GM19025 (cell line): Measurements from ENCODE around the gene PLCB1.
"Not testable (repeated sequence)": the region's sequence is repeated elsewhere in the genome, so short reads cannot be mapped to it uniquely, and the experiment has no call there.

Experiments
- ATAC-seq: cut with Tn5 transposase; IDR thresholded peaks from one replicate; pipeline ENCODE4 v1.9.1; 2021; ENCODE audit warnings: mild to moderate bottlenecking, low read depth, moderate library complexity; ENCODE audit not compliant: unreplicated experiment

The PLCB1 gene

GRCh38 chr20:8631271-8631670 is 499.2 kb downstream of the PLCB1 start:
- no peak for ATAC-seq

GRCh38 chr20:8633366-8633765 is 501.3 kb downstream of the PLCB1 start:
- ATAC-seq, result no peak

- ATAC-seq, result no peak
Measured at GRCh38 chr20:8635048-8635572, 503.0 kb downstream of the PLCB1 start.

GRCh38 chr20:8635837-8636236 is 503.8 kb downstream of the PLCB1 start:
- no peak for ATAC-seq

GRCh38 chr20:8639112-8639778 is 507.2 kb downstream of the PLCB1 start:
- ATAC-seq, result no peak

DNA sequence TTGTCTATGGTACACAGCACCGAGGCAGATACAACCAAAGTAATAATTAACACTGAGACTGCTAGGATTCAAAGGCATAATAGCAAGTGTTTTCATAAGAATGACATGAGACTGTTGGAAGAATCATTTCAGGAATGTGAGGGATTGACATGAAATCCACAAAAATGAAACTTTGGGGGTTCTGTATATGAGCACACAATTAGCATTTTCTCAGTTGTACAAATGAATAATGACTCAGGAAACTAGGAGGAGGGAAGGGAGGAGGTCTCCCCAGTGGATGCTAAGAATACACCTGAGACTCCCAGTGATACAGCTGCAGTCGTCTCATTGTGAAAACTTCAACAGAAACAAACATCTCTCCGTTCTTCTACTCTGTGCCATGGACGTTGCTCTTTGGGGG is 508.4 kb downstream of the PLCB1 start:
- no peak for ATAC-seq

DNA sequence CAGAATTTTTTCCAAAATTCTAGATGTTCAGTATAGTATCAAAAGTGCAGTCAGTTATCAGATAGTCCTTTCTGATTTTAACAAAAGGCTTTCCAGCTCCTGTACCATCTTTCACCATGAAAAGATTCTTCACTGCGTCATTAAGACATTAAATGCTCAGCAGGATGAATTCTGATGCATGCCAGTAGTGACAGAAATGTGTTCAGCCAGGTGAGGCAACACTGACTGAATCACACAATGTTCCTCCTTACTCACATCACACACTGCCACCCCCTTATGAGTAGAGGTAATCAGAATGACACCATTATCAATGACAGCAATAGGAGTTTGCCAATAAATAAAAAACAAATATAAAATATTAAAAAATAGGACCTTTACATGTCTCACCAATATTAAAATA is 510.2 kb downstream of the PLCB1 start:
- ATAC-seq, result no peak

DNA sequence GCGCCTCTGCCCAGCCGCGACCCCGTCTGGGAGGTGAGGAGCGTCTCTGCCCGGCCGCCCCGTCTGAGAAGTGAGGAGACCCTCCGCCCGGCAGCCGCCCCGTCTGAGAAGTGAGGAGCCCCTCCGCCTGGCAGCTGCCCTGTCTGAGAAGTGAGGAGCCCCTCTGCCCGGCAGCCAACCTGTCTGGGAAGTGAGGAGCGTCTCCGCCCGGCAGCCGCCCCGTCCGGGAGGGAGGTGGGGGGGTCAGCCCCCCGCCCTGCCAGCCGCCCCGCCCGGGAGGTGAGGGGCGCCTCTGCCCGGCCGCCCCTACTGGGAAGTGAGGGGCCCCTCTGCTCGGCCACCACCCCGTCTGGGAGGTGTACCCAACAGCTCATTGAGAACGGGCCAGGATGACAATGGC is 512.4 kb downstream of the PLCB1 start:
- not testable (repeated sequence) for ATAC-seq

- ATAC-seq, result no peak
Measured at GRCh38 chr20:8645326-8645725, 513.3 kb downstream of the PLCB1 start.

- ATAC-seq, result no peak
Measured at GRCh38 chr20:8646033-8646441, 514.0 kb downstream of the PLCB1 start.

GRCh38 chr20:8646716-8647115 is 514.6 kb downstream of the PLCB1 start:
- no peak for ATAC-seq

DNA sequence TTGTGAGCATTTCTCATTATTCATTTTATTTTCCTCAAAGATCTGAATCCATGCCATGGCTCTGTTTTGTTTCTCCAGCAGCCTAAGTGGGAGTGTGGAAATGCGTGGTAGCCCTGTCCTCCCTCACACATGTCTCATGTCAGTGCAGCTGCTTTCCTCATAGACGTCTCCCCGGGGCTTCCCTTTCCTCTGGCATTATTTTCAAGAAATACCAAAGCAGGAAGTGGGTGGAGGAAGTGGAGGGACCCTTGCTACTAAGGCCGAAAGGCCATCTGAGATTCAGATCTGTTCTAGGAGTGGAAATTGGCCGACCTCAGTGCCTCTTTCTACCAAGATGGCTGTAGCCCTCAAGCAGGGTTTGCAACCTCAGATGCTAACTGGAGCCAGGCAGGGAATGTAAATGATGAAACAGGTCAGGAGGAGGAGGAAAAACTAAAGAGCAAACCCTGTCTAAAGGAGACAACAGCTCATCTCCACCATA is 515.9 kb downstream of the PLCB1 start:
- ATAC-seq, result no peak

GRCh38 chr20:8648466-8648865 is 516.4 kb downstream of the PLCB1 start:
- no peak for ATAC-seq

DNA sequence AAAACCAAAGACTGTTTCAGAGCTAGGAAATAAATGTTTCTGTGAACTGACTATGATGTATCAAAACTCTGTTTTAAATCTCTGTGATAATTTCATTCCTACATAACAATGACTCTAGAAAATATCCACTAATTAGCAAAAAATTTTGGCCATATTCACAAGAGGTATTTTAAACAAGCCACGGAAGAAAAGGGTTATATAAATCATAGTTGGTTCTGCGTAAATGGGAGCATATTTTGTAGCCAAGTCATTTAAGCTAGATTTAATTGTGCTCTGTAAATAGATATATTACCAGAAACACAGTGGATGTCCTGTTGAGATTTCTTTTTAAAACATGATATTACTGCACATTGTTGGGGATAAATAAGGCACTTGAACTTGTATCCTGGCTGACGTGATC is 520.3 kb downstream of the PLCB1 start:
- ATAC-seq, result no peak

GRCh38 chr20:8654486-8654885 is 522.4 kb downstream of the PLCB1 start:
- no peak for ATAC-seq

- no peak for ATAC-seq
Measured at GRCh38 chr20:8656335-8656734, 524.3 kb downstream of the PLCB1 start.

- no peak for ATAC-seq
Measured at GRCh38 chr20:8657664-8658063, 525.6 kb downstream of the PLCB1 start.

DNA sequence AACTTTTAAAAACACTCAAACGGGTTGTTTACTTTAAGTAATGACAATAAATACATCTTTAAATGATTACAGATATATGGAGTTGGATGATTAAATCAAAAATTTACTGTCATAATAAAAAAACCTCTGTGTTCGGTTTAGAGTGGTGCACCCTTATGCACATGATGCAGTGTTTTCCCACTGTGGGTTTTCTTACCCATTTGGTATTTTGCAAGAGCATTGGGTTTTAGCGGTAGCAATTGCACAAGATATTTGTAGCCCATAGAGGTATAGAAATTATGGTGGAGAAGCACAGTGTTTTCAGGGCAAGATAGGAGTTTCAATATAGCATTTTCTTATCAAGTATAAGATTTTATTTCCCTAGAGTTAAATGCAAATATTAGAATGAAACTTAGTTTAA is 526.0 kb downstream of the PLCB1 start:
- no peak for ATAC-seq

DNA sequence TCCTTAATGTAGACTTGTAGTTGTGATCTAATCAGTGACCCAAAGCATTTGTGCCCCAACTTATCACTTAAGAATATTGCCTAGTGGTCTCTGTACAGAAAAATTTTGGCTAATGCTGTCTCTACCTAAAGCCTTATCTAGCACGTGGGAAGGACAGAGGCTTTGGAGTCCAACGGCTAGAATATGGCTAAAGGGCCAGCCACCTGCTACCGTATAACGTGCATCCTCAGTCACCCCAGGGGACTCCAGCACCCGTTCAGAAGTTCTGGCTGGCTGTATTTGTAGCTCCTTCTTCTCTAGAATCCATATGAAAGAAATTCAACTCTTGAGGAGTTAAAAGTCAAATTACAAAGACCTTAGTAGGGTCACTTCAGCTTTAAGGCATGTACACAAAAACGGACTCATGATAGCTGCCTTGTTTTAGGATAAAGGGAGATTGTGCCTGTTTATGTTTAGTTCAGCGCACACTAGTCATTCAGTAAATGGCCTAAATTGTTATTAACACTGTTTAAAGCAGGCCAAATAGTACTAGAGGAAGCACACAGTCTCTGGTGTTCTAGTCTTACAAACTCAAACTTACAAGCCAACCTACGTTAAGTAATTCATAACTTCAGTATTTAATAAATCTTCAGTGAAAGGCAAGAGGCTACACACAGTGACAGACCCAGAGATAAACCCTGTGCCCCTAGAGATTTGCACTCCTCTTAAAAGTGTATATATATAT is 529.3 kb downstream of the PLCB1 start:
- no peak for ATAC-seq

DNA sequence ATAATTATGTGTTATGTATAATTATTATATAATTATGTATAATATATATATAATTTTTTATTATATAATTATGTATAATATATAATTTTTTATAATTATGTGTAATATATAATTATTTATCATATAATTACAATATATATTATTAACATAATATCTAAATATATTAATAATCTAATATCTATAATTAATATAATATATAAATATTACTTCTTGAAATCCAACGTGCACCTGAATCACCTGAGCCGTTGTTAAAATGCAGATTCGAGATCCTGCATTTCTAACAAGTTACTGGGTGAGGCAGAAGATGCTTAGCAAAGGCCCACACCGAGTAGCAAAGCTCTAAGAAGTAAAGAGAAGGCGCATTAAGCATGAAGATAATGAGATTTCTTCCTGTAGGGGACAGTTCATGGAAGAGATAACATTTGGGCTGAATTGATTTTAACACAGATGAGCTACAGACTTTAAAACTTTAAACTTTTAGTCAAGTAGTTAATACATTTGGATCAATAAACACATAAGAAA is 530.4 kb downstream of the PLCB1 start:
- no peak for ATAC-seq

DNA sequence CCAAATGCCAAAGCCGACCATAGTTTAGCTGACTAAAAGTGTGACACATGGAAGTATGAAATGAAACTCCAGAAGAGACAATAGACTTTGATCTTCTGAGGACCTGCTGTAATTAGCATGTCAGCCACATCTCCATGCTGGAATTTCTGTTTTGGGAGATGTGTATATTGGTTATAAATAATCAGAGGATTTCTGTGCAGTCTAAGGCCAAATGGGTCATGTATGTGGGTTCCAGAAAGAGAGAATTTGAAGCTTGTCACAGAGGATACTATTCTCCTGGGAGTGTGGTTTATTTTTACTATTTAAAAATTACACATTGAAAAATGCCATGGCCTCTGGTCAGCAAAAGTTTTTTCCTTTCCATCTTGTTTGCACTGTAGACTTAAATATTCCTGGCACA is 531.4 kb downstream of the PLCB1 start:
- ATAC-seq, result no peak

DNA sequence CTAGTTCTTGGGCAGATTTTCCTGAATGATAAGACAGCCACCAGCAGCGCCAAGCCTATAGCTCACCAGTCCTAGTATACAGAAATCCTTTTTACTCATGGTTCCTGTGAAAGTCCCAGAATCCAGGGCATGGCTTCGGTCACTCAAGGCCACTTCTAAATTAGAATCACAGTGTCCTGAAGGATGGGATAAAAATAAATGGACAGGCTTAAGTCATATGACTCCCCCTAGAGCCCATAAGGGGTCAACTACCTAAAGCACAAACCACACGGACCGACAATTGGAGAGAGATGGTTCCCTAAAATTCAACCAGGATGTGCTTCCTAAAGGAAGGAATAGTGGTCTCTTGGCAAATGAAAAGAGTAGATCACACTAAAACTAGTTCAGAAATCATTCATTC is 532.7 kb downstream of the PLCB1 start:
- ATAC-seq, result no peak
